Right atrium auricular region (tissue), 2 donors: Measurements from ENCODE around the gene RPTOR. TPM values are rescaled to one million over a fixed set of nuclear protein-coding genes. Genes with fewer than 3 reads are reported as not detected.

ENCODE experiments used
- DNase-seq: peaks from one replicate; pipeline ENCODE4 v3.0.0-alpha.2; 2019; ENCODE audit warnings: low spot score
- H3K27ac ChIP-seq, 2 donors: fragments of 200-600 bp; sonication (generic); 1 replicate in 1 of 2; 2 replicates in 1 of 2; pipeline ENCODE4 v1.5.1; 2016 to 2019
- H3K27me3 ChIP-seq, 2 donors: fragments of 200-600 bp; sonication (generic); one replicate each; pipeline versions ENCODE4 v1.5.1 to v1.6.0; 2017 to 2019
- H3K36me3 ChIP-seq: fragments of 200-600 bp; sonication (generic); one replicate; pipeline ENCODE4 v1.5.1; 2016
- H3K4me1 ChIP-seq, 2 donors: fragments of 200-600 bp; sonication (generic); one replicate each; pipeline versions ENCODE4 v1.5.1 to v1.6.0; 2017 to 2019
- H3K4me3 ChIP-seq, 2 donors: fragments of 200-600 bp; sonication (generic); 1 replicate in 1 of 2; 2 replicates in 1 of 2; pipeline ENCODE4 v1.5.1; 2017 to 2019; ENCODE audit warnings: mild to moderate bottlenecking in 1 of 2, moderate library complexity in 1 of 2
- H3K9me3 ChIP-seq, 2 donors: fragments of 200-600 bp; sonication (generic); one replicate each; pipeline ENCODE4 v1.5.1; 2019
- total RNA-seq, 2 donors: library from RNA; depleted of rRNA; stranded (reverse); fragments of >200 nt; gene quantifications; one replicate each; pipeline ENCODE4 v1.1.0, GENCODE V29; 2016
- TF ChIP-seq, protein P1 (sequence below), 2 donors: fragments of 200-600 bp; sonication (generic); IDR thresholded peaks; one replicate each; pipeline ENCODE4 v1.5.1; 2019; ENCODE audit warnings: antibody characterized with exemption in 2 of 2

The RPTOR gene
- total RNA-seq, 2 donors from 2014 or later, result 19.9 to 22.6 TPM

DNA sequence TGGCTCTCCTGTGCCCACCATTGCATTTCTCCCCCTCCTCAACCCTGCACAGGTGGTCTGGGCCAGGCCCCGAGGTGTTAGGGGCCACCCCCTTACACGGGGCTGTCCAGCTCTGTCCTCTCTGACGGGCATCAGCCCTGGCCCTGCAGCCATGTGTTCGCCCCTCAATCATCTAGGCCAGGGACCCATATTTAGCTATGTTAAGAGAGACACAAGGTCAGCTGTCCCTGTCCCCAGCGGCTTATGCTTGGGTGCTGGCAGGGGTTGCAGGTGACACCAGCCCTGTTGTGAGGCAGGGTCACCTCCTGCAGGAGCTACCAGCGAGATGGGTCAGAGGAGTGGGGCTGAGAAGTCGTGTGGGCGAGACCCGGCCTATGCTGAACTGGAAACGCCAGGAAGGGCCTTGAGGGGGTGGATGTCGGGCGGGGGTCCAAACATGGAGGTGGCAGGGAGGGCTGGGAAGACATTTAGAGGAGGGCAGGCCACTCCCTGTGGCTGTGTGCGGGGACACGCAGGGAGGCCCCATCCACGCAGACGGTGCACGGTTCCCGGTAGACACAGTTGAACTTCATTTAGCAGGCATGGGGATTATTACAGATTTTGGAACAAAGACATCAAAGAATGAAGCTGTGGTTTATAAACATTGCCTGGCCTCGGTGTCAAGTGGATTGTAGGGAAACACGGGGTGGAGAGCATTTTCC is 313.8 kb downstream of the RPTOR start:
- H3K27me3 ChIP-seq, result no peaks in the 10 kb centered on the region
- H3K4me3 ChIP-seq, result no peak overlapping the region
- DNase-seq, result no peak
- no peaks in the 10 kb centered on the region for H3K9me3 ChIP-seq
- TF ChIP-seq, protein P1, sequence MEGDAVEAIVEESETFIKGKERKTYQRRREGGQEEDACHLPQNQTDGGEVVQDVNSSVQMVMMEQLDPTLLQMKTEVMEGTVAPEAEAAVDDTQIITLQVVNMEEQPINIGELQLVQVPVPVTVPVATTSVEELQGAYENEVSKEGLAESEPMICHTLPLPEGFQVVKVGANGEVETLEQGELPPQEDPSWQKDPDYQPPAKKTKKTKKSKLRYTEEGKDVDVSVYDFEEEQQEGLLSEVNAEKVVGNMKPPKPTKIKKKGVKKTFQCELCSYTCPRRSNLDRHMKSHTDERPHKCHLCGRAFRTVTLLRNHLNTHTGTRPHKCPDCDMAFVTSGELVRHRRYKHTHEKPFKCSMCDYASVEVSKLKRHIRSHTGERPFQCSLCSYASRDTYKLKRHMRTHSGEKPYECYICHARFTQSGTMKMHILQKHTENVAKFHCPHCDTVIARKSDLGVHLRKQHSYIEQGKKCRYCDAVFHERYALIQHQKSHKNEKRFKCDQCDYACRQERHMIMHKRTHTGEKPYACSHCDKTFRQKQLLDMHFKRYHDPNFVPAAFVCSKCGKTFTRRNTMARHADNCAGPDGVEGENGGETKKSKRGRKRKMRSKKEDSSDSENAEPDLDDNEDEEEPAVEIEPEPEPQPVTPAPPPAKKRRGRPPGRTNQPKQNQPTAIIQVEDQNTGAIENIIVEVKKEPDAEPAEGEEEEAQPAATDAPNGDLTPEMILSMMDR (IDR thresholded peaks at IDR 0.05), result no peak
- H3K27ac ChIP-seq, result no peak overlapping the region
- H3K36me3 ChIP-seq, result no peaks in the 10 kb centered on the region
- peaks cover 0 to 14% of the 10 kb centered on the region in 2 donors for H3K4me1 ChIP-seq

DNA sequence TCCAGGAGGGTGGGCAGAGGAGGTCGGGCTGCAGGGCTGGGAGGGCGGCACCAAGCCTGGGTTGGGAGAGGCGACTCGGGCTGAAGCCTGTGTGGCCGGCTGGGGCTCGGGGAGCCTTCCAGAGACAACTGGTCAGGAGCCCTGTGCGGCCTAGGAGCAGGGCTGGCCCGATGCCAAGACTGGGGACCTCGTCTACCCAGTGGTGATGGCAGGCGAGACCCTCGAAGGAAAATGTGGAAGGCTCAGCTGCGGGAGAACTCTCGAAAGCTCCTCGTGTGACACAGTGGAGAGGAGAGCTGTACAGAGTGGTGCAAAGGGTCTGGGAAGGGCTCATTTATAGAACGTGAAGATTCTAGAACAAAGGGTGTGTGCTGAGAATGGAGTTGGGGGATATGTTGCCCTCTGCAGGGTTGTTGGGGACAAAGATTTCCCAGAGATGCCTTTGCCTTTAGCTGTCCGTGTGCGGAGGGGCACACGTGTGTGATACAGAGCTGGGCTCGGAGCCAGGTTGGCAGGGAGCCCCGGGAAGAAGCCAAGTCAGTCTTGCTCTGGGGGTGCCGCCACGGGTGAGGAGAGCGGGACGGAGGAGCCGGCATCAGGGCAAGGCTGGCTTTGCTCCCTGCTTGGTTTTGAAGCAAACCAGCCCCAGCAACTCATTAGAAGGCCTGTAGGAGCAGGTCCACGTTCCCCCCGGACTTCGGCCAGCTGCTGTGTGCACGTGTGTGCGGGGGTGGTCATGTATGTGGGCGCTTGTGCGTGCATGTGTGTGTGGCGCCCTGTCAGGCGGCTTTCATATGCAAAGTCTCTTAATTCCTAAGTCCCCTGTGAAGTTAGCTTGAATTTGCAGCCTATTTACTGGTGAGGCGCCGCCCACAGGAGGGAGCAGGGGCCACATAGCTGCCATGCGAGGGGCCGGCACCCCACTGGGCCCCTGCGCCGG is 314.6 kb downstream of the RPTOR start:
- peak; percentile 66 for DNase-seq
- H3K36me3 ChIP-seq, result no peaks in the 10 kb centered on the region
- no peaks in the 10 kb centered on the region for H3K9me3 ChIP-seq
- TF ChIP-seq, protein P1 (IDR thresholded peaks at IDR 0.05), result peak in 1 of 2 donors; percentile 22
- no peak overlapping the region for H3K4me3 ChIP-seq
- peaks cover 0 to 14% of the 10 kb centered on the region in 2 donors for H3K4me1 ChIP-seq
- H3K27me3 ChIP-seq, result no peaks in the 10 kb centered on the region
- H3K27ac ChIP-seq, result no peak overlapping the region

DNA sequence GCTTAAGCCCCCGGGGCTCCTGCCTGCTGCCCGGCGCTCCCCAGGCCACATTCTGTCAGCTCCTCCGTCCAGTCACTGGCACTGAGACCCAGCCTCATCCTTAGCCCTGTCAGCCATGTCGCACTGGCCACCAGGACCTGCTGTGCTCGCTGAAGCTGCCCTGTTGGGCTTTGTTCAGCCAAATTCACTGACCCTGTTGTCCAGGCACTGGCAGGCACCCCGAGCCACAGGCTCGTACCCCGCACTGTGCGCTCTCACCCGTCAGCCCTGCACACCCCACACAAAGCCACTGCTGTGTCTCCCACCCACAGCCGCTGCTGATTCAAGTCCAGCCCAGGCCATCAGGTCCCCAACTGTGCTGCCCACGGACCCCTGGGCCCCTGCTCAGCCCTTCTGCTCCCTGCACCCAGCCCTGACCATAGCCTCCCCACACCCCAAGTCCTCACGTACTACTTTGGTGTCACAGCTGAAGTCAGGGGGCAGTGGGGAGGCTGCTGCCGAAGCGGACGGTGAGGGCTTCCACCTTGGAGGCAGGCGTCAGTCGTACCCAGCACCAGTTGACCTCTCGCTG is 315.5 kb downstream of the RPTOR start:
- H3K27ac ChIP-seq, result no peak overlapping the region
- no peak for DNase-seq
- no peaks in the 10 kb centered on the region for H3K9me3 ChIP-seq
- no peak overlapping the region for H3K4me3 ChIP-seq
- H3K4me1 ChIP-seq, result peaks cover 0 to 14% of the 10 kb centered on the region in 2 donors
- no peaks in the 10 kb centered on the region for H3K36me3 ChIP-seq
- no peaks in the 10 kb centered on the region for H3K27me3 ChIP-seq
- TF ChIP-seq, protein P1 (IDR thresholded peaks at IDR 0.05), result no peak

DNA sequence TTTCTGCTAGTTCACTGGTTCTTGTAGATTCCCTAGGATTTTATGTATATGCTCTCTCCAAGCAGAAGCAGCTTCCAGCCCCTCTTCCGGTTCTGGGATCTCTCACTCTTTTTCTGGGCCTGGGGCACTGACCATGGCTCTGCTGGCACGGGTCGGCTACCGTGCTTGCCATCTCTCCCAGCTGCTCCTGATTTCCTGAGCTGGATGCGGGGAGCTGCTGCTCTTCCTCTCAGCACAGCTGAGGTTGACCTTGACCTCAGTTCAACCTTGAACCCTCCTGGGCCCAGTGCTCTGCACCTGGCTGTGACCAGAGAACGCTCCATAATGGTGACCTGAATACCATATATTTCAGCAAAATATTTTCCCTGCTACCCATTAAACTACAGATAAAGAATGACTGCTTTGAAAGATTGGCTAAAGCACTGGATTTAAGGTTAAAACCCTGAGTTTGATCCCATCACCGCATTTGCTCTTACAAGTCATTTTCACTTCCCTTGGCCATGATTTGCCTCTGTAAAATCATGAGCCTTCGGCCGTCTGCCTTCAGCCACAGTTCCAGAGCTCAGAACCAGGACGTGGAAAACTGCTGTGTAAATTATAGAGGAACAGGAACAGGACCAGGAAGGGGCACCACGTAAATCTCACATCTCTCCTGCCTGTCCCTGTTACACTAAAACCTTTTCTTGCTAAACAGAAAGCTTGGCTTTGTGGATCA is 316.2 kb downstream of the RPTOR start:
- Histone ChIP-seq H3K36me3 (no peaks in the 10 kb centered on the region), H3K4me1 (peaks cover 0 to 14% of the 10 kb centered on the region in 2 donors), H3K27ac (no peak overlapping the region), H3K9me3 (no peaks in the 10 kb centered on the region), H3K4me3 (no peak overlapping the region), H3K27me3 (no peaks in the 10 kb centered on the region)
- no peak for DNase-seq
- TF ChIP-seq, protein P1 (IDR thresholded peaks at IDR 0.05), result no peak

DNA sequence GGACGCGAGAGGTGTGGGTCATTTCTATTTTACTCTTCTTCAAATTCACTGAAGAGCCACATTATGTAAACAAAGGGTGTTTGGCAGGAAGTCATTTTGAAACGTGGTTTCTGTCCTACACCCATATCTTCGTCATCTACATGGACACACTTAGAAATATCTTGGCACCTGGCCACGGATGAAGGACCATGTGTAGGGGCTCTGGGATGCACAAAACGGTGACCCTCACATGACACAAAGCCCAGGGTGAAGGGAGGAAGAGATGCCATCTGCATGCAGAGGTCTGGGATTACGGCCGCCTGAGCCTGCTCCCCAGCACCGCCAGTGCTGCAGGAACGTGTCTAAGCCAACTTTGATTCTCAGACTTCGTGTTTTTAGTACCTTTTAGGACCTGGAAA is 316.8 kb downstream of the RPTOR start:
- H3K36me3 ChIP-seq, result no peaks in the 10 kb centered on the region
- H3K9me3 ChIP-seq, result no peaks in the 10 kb centered on the region
- H3K27ac ChIP-seq, result no peak overlapping the region
- no peaks in the 10 kb centered on the region for H3K27me3 ChIP-seq
- peaks cover 0 to 14% of the 10 kb centered on the region in 2 donors for H3K4me1 ChIP-seq
- no peak overlapping the region for H3K4me3 ChIP-seq
- TF ChIP-seq, protein P1 (IDR thresholded peaks at IDR 0.05), result no peak
- DNase-seq, result no peak
